Measurements from ENCODE around the gene SS18L1.

GRCh38 chr20:62158541-62158940, 15.0 kb downstream of the SS18L1 start:
- TF ChIP-seq CTCF (IDR thresholded peaks at IDR 0.05 in 8 of 11, conservative IDR thresholded peaks at IDR 0.05 in 3 of 11) (no peak), POLR2AphosphoS5 (IDR thresholded peaks at IDR 0.05) (no peak)

Measured in spleen (tissue), 7 donors.